H9 (cell line): ENCODE data around the gene MYOD1. TPM values are rescaled to one million over a fixed set of nuclear protein-coding genes. Genes with fewer than 3 reads are reported as not detected.

ENCODE experiments used
- DNase-seq: peaks from one replicate; pipeline ENCODE4 v3.0.0-alpha.2; 2017
- H2AFZ ChIP-seq: one replicate; pipeline ENCODE4 v1.6.1; 2013; ENCODE audit warnings: mild to moderate bottlenecking, low read length, control low read depth, moderate library complexity
- H2AK5ac ChIP-seq: 2 replicates; pipeline ENCODE4 v1.6.1; 2013; ENCODE audit warnings: low read length, control low read depth, mixed read lengths; ENCODE audit not compliant: insufficient read length
- H2BK120ac ChIP-seq: one replicate; pipeline ENCODE4 v1.6.1; 2013; ENCODE audit warnings: low read depth, mild to moderate bottlenecking, low read length, control low read depth, inconsistent platforms; ENCODE audit not compliant: poor library complexity, severe bottlenecking
- H2BK12ac ChIP-seq: 2 replicates; pipeline ENCODE4 v1.6.1; 2013; ENCODE audit warnings: low read length, control low read depth, mixed read lengths, low read depth; ENCODE audit not compliant: insufficient read length
- H2BK15ac ChIP-seq: 2 replicates; pipeline ENCODE4 v1.6.1; 2013; ENCODE audit warnings: low read depth, low read length, control low read depth
- H2BK20ac ChIP-seq: one replicate; pipeline ENCODE4 v1.6.1; 2013; ENCODE audit warnings: low read depth, mild to moderate bottlenecking, low read length, control low read depth, inconsistent platforms; ENCODE audit not compliant: poor library complexity, severe bottlenecking
- H2BK5ac ChIP-seq: 2 replicates; pipeline ENCODE4 v1.6.1; 2013; ENCODE audit warnings: low read length, control low read depth, mixed read lengths; ENCODE audit not compliant: insufficient read length
- H3K14ac ChIP-seq: 2 replicates; pipeline ENCODE4 v1.6.1; 2013; ENCODE audit warnings: low read length, control low read depth; ENCODE audit not compliant: insufficient read depth
- H3K18ac ChIP-seq: 2 replicates; pipeline ENCODE4 v1.6.1; 2013; ENCODE audit warnings: low read depth, mild to moderate bottlenecking, mixed read lengths, low read length, control low read depth; ENCODE audit not compliant: insufficient read length
- H3K23ac ChIP-seq: 2 replicates; pipeline ENCODE4 v1.6.1; 2013; ENCODE audit warnings: low read length, control low read depth, mixed read lengths, low read depth; ENCODE audit not compliant: insufficient read length
- H3K23me2 ChIP-seq: 2 replicates; pipeline ENCODE4 v1.6.1; 2013; ENCODE audit warnings: low read depth, mild to moderate bottlenecking, mixed read lengths, low read length, control low read depth; ENCODE audit not compliant: insufficient read length, poor library complexity, severe bottlenecking
- H3K27ac ChIP-seq: 2 replicates; pipeline ENCODE4 v1.5.1; 2013; ENCODE audit warnings: low read length, control low read depth, mixed read lengths, low read depth; ENCODE audit not compliant: insufficient read length
- H3K27me3 ChIP-seq: 2 replicates; pipeline ENCODE4 v1.6.1; 2013; ENCODE audit warnings: low read length, control low read depth, inconsistent platforms; ENCODE audit not compliant: insufficient read depth
- H3K4ac ChIP-seq: 2 replicates; pipeline ENCODE4 v1.6.1; 2013; ENCODE audit warnings: low read depth, mild to moderate bottlenecking, control low read depth, inconsistent platforms, low read length, moderate library complexity
- H3K4me1 ChIP-seq: 2 replicates; pipeline ENCODE4 v1.6.1; 2013; ENCODE audit warnings: low read length, control low read depth, inconsistent platforms; ENCODE audit not compliant: insufficient read depth
- H3K4me2 ChIP-seq: 2 replicates; pipeline ENCODE4 v1.6.1; 2013; ENCODE audit warnings: low read length, control low read depth, mixed read lengths; ENCODE audit not compliant: insufficient read length, insufficient read depth
- H3K56ac ChIP-seq: 2 replicates; pipeline ENCODE4 v1.6.1; 2013; ENCODE audit warnings: low read depth, mild to moderate bottlenecking, mixed read lengths, low read length, control low read depth; ENCODE audit not compliant: insufficient read length
- H3K79me1 ChIP-seq: 2 replicates; pipeline ENCODE4 v1.6.1; 2013; ENCODE audit warnings: low read depth, mild to moderate bottlenecking, moderate library complexity, low read length, control low read depth, inconsistent platforms; ENCODE audit not compliant: insufficient read depth, poor library complexity, severe bottlenecking
- H3K79me2 ChIP-seq: 2 replicates; pipeline ENCODE4 v1.6.1; 2013; ENCODE audit warnings: low read length, control low read depth, inconsistent platforms; ENCODE audit not compliant: insufficient read depth
- H3K9ac ChIP-seq: 2 replicates; pipeline ENCODE4 v1.6.1; 2013; ENCODE audit warnings: low read length, control low read depth, mixed read lengths; ENCODE audit not compliant: insufficient read length; ENCODE audit errors: extremely low read depth
- H3K9me3 ChIP-seq: one replicate; pipeline ENCODE4 v1.6.1; 2013; ENCODE audit warnings: low read depth, low read length, inconsistent platforms; ENCODE audit not compliant: control insufficient read depth
- H3T11ph ChIP-seq: one replicate; pipeline ENCODE4 v1.6.1; 2013; ENCODE audit warnings: mild to moderate bottlenecking, low read length, control low read depth, inconsistent platforms
- H4K20me1 ChIP-seq: one replicate; pipeline ENCODE4 v1.6.1; 2013; ENCODE audit not compliant: control insufficient read depth, insufficient read length, insufficient read depth
- H4K5ac ChIP-seq: 2 replicates; pipeline ENCODE4 v1.6.1; 2013; ENCODE audit warnings: low read depth, mild to moderate bottlenecking, mixed read lengths, low read length, control low read depth; ENCODE audit not compliant: insufficient read length
- H4K8ac ChIP-seq: replicated peaks from 2 replicates; pipeline ENCODE4 v1.6.1; 2013; ENCODE audit warnings: low read length, control low read depth, mixed read lengths, low read depth; ENCODE audit not compliant: insufficient read length
- H4K91ac ChIP-seq: 2 replicates; pipeline ENCODE4 v1.6.1; 2013; ENCODE audit warnings: low read depth, mild to moderate bottlenecking, moderate library complexity, mixed read lengths, low read length, control low read depth; ENCODE audit not compliant: insufficient read length
- H3K27ac Mint-ChIP-seq, 3 experiments: 2 replicates in 2 of 3; 3 replicates in 1 of 3; pipeline ENCODE4 v1.8.0; 2020 to 2021; ENCODE audit warnings: mixed read lengths in 3 of 3, mild to moderate bottlenecking in 1 of 3, moderate library complexity in 1 of 3
- H3K27me3 Mint-ChIP-seq: 2 replicates; pipeline ENCODE4 v1.8.0; 2021; ENCODE audit warnings: low read depth, mild to moderate bottlenecking, moderate library complexity, mixed read lengths
- H3K36me3 Mint-ChIP-seq, 3 experiments: 2 replicates in 2 of 3; 3 replicates in 1 of 3; pipeline ENCODE4 v1.8.0; 2020 to 2021; ENCODE audit warnings: low read depth in 3 of 3, mixed read lengths in 3 of 3; ENCODE audit not compliant: insufficient read depth in 1 of 3
- H3K4me1 Mint-ChIP-seq, 2 experiments: 2 replicates each; pipeline ENCODE4 v1.8.0; 2020; ENCODE audit warnings: mixed read lengths in 2 of 2
- H3K4me3 Mint-ChIP-seq, 2 experiments: 2 replicates in 1 of 2; 3 replicates in 1 of 2; pipeline ENCODE4 v1.8.0; 2020 to 2021; ENCODE audit warnings: mild to moderate bottlenecking in 2 of 2, mixed read lengths in 2 of 2, moderate library complexity in 1 of 2
- H3K9me3 Mint-ChIP-seq, 2 experiments: 2 replicates in 1 of 2; 3 replicates in 1 of 2; pipeline ENCODE4 v1.8.0; 2020; ENCODE audit warnings: mild to moderate bottlenecking in 2 of 2, mixed read lengths in 2 of 2, moderate library complexity in 1 of 2
- CTCF ChIP-seq: fragments of 200-600 bp; sonication (generic); conservative IDR thresholded peaks from 3 replicates; pipeline ENCODE4 v1.8.0; 2021; ENCODE audit warnings: antibody characterized with exemption, mild to moderate bottlenecking
- total RNA-seq: library from RNA; stranded (reverse); gene quantifications from 2 replicates; pipeline ENCODE4 v1.2.1, GENCODE V29; 2021

The MYOD1 gene
- total RNA-seq, 1 experiment from 2014 or later, result not detected

- no peak overlapping the region for H2BK12ac ChIP-seq
- H3K4me2 ChIP-seq, result no peak overlapping the region
- no peak overlapping the region for H2BK5ac ChIP-seq
- no peak overlapping the region for H2BK20ac ChIP-seq
- H3K79me1 ChIP-seq, result no peaks in the 10 kb centered on the region
- H4K91ac ChIP-seq, result no peak overlapping the region
- Mint-ChIP-seq H3K9me3 (no peaks in the 10 kb centered on the region), H3K36me3 (no peaks in the 10 kb centered on the region), H3K27me3 (peaks cover 1% of the 10 kb centered on the region), H3K4me3 (no peak overlapping the region), H3K27ac (no peak overlapping the region), H3K4me1 (peaks cover 4 to 5% of the 10 kb centered on the region in 2 experiments; a peak in 3 of 4 replicates)
- no peak for DNase-seq
- H3K23me2 ChIP-seq, result no peaks in the 10 kb centered on the region
- no peak overlapping the region for H2BK120ac ChIP-seq
- no peaks in the 10 kb centered on the region for H3K27me3 ChIP-seq
- no peak overlapping the region for H3K18ac ChIP-seq
- H4K20me1 ChIP-seq, result no peaks in the 10 kb centered on the region
- no peak overlapping the region for H3K27ac ChIP-seq
- H4K8ac ChIP-seq, result no peak overlapping the region
- no peak overlapping the region for H2BK15ac ChIP-seq
- no peak overlapping the region for H2AK5ac ChIP-seq
- H3K79me2 ChIP-seq, result no peaks in the 10 kb centered on the region
- H3K4ac ChIP-seq, result no peak overlapping the region
- no peaks in the 10 kb centered on the region for H3K9me3 ChIP-seq
- H3T11ph ChIP-seq, result no peak overlapping the region
- no peaks in the 10 kb centered on the region for H3K4me1 ChIP-seq
- no peak overlapping the region for H4K5ac ChIP-seq
- no peak overlapping the region for H2AFZ ChIP-seq
- H3K9ac ChIP-seq, result no peak overlapping the region
- H3K56ac ChIP-seq, result no peak overlapping the region
- no peak overlapping the region for H3K23ac ChIP-seq
- peak; percentile 21; the same call in 1 of the 3 replicates for TF ChIP-seq CTCF
- no peak overlapping the region for H3K14ac ChIP-seq
These were observed 51.5 kb downstream of the MYOD1 start for GRCh38 chr11:17770917-17771316.
